Stimulated activated CD8-positive, alpha-beta memory T cell treated with anti-CD3 and anti-CD28 coated beads, Interleukin-15, amount 100 ng/mL, for 48 hours (primary cell): Measurements from ENCODE around the gene CDH4.

ENCODE experiments used
- DNase-seq, 2 donors: peaks; one replicate each; pipeline ENCODE4 v3.0.0-alpha.2; 2020; ENCODE audit warnings: low read depth in 2 of 2

Gene CDH4

GRCh38 chr20:61251529-61252393 lies at the start of gene CDH4:
TSS of gene CDH4 (plus strand) at chr20:61252261.
- DNase-seq = no peak

- DNase-seq = no peak
Observed at GRCh38 chr20:61203320-61203719, 48.7 kb upstream of the CDH4 start.

- DNase-seq = no peak
Observed at GRCh38 chr20:61204206-61204605, 47.9 kb upstream of the CDH4 start.

- no peak for DNase-seq
Observed at GRCh38 chr20:61205769-61206168, 46.3 kb upstream of the CDH4 start.

GRCh38 chr20:61210862-61211261 lies 41.2 kb upstream of the CDH4 start:
- DNase-seq = no peak

GRCh38 chr20:61217848-61218247 lies 34.2 kb upstream of the CDH4 start:
- DNase-seq = no peak

GRCh38 chr20:61219021-61219431 lies 33.0 kb upstream of the CDH4 start:
- DNase-seq = no peak

GRCh38 chr20:61220131-61220530 lies 31.9 kb upstream of the CDH4 start:
- DNase-seq = no peak

- no peak for DNase-seq
Observed at GRCh38 chr20:61220626-61221325, 31.3 kb upstream of the CDH4 start.

- DNase-seq = no peak
Observed at GRCh38 chr20:61222699-61223098, 29.4 kb upstream of the CDH4 start.

- DNase-seq = no peak
Observed at GRCh38 chr20:61223121-61223520, 28.9 kb upstream of the CDH4 start.

GRCh38 chr20:61230166-61230565 lies 21.9 kb upstream of the CDH4 start:
- DNase-seq = no peak

- no peak for DNase-seq
Observed at GRCh38 chr20:61233590-61233989, 18.5 kb upstream of the CDH4 start.

GRCh38 chr20:61234224-61234890 lies 17.7 kb upstream of the CDH4 start:
- DNase-seq = no peak

GRCh38 chr20:61236713-61237112 lies 15.3 kb upstream of the CDH4 start:
- no peak for DNase-seq

GRCh38 chr20:61238813-61239212 lies 13.2 kb upstream of the CDH4 start:
- DNase-seq = no peak

GRCh38 chr20:61240814-61241213 lies 11.2 kb upstream of the CDH4 start:
- no peak for DNase-seq

- DNase-seq = no peak
Observed at GRCh38 chr20:61244213-61244612, 7.8 kb upstream of the CDH4 start.

- no peak for DNase-seq
Observed at GRCh38 chr20:61246269-61246668, 5.8 kb upstream of the CDH4 start.

GRCh38 chr20:61249626-61250025 lies 2.4 kb upstream of the CDH4 start:
- DNase-seq = no peak

GRCh38 chr20:61252601-61253263 lies 671 bp downstream of the CDH4 start:
- DNase-seq = no peak

- DNase-seq = no peak
Observed at GRCh38 chr20:61253264-61253639, 1.2 kb downstream of the CDH4 start.
